HepG2 (cell line): ENCODE data around the gene GALNT9. TPM values are rescaled to one million over a fixed set of nuclear protein-coding genes. Genes with fewer than 3 reads are reported as not detected.

Experiments used
- ATAC-seq: fragments of 200-7000 bp; cut with Tn5 transposase; 3 replicates; pipeline ENCODE4 v1.9.1; 2020; ENCODE audit warnings: mild to moderate bottlenecking, moderate library complexity
- BruUV-seq: library from RNA; stranded (reverse); fragments of 400-500 nt; replicated peaks from 2 replicates; lab custom pipeline; 2021; lab: Mats Ljungman, UMichigan
- CTCF ChIA-PET: fragments of 300-600 bp; formaldehyde crosslinking; extraction: SDS; loops from one replicate; lab custom pipeline; 2021; ENCODE audit warnings: low total read pairs, inconsistent platforms, low intra/inter-chr PET ratio; lab: Yijun Ruan, JAX
- POLR2A ChIA-PET: fragments of 350-600 bp; sonication (Branson Sonifier 250); formaldehyde crosslinking; loops from one replicate; lab custom pipeline; 2020; ENCODE audit warnings: antibody characterized with exemption, inconsistent platforms; lab: Yijun Ruan, JAX
- DNase-seq: peaks from one replicate; pipeline ENCODE4 v3.0.0-alpha.2; 2015; ENCODE audit warnings: low spot score
- FAIRE-seq: peaks from 3 replicates; lab custom pipeline; 2011; peaks lifted over from hg19 to GRCh38; lab: Jason Lieb, UNC
- H2AFZ ChIP-seq: one replicate; pipeline ENCODE4 v1.6.1; 2011; ENCODE audit warnings: low read length, inconsistent platforms
- H3K27ac ChIP-seq: fragments of 300-600 bp; 3 replicates; pipeline ENCODE4 v1.8.0; 2011; ENCODE audit warnings: mixed run types, mild to moderate bottlenecking, mixed read lengths, low read length, inconsistent platforms; ENCODE audit not compliant: insufficient read depth; ENCODE audit errors: extremely low read length
- H3K27me3 ChIP-seq, 2 experiments: fragments of 200-600 bp in 1 of 2; 2 replicates in 1 of 2; 3 replicates in 1 of 2; pipeline versions ENCODE4 v1.6.0 to v1.8.0; 2011; ENCODE audit warnings: low read length in 2 of 2, mild to moderate bottlenecking in 2 of 2, moderate library complexity in 2 of 2, inconsistent platforms in 1 of 2; ENCODE audit not compliant: insufficient read depth in 2 of 2, control insufficient read depth in 1 of 2
- H3K36me3 ChIP-seq, 2 experiments: fragments of 200-600 bp in 1 of 2; replicated peaks in 1 of 2; 2 replicates in 1 of 2; 3 replicates in 1 of 2; pipeline versions ENCODE4 v1.5.1 to v1.8.0; 2011; ENCODE audit warnings: low read length in 2 of 2, inconsistent platforms in 1 of 2; ENCODE audit not compliant: insufficient read depth in 2 of 2, control insufficient read depth in 1 of 2
- H3K4me1 ChIP-seq: 2 replicates; pipeline ENCODE4 v1.5.1; 2012; ENCODE audit warnings: low read length, inconsistent platforms; ENCODE audit not compliant: insufficient read depth
- H3K4me2 ChIP-seq: 2 replicates; pipeline ENCODE4 v1.6.0; 2011; ENCODE audit warnings: low read depth, low read length, inconsistent platforms
- H3K4me3 ChIP-seq, 3 experiments: fragments of 200-600 bp in 1 of 3; sonication (generic), shearing (Covaris generic) in 1 of 3; replicated peaks in 1 of 3; 2 replicates each; pipeline ENCODE4 v1.5.1; 2011 to 2016; ENCODE audit warnings: low read length in 3 of 3, inconsistent platforms in 2 of 3, low read depth in 2 of 3, mild to moderate bottlenecking in 2 of 3, control low read depth in 1 of 3, mixed read lengths in 1 of 3; ENCODE audit not compliant: insufficient read depth in 1 of 3
- H3K79me2 ChIP-seq: one replicate; pipeline ENCODE4 v1.6.1; 2011; ENCODE audit warnings: low read length, inconsistent platforms; ENCODE audit not compliant: insufficient read depth
- H3K9ac ChIP-seq: 2 replicates; pipeline ENCODE4 v1.6.0; 2011; ENCODE audit warnings: mild to moderate bottlenecking, low read depth, low read length, inconsistent platforms; ENCODE audit not compliant: insufficient read depth
- H3K9me3 ChIP-seq: 2 replicates; pipeline ENCODE4 v1.5.1; 2012; ENCODE audit warnings: mild to moderate bottlenecking, low read length
- H4K20me1 ChIP-seq: 2 replicates; pipeline ENCODE4 v1.6.0; 2011; ENCODE audit warnings: inconsistent platforms, mild to moderate bottlenecking, low read length, moderate library complexity; ENCODE audit not compliant: insufficient read depth
- FOXP1 ChIP-seq, 2 experiments: fragments of 450-650 bp in 1 of 2; IDR thresholded peaks; 2 replicates each; pipeline ENCODE4 v1.6.1; 2017 to 2018; ENCODE audit warnings: antibody characterized with exemption in 1 of 2
- ZBTB33 ChIP-seq: sonication (generic); formaldehyde crosslinking; IDR thresholded peaks from 2 replicates; pipeline ENCODE4 v1.4.0; 2020; ENCODE audit warnings: missing genetic modification reagents
- ZNF180 ChIP-seq: sonication (generic); formaldehyde crosslinking; IDR thresholded peaks from 2 replicates; pipeline ENCODE4 v1.4.0; 2020; ENCODE audit warnings: low read depth, missing genetic modification reagents, borderline replicate concordance
- ZNF431 ChIP-seq: sonication (generic); formaldehyde crosslinking; IDR thresholded peaks from 2 replicates; pipeline ENCODE4 v1.9.0; 2022; ENCODE audit warnings: missing genetic modification reagents, low read depth, mild to moderate bottlenecking, borderline replicate concordance
- ZNF746 ChIP-seq: sonication (generic); formaldehyde crosslinking; IDR thresholded peaks from 2 replicates; pipeline ENCODE4 v1.8.0; 2022; ENCODE audit warnings: mild to moderate bottlenecking, missing genetic modification reagents
- WGBS: methylation state at CpG from one replicate; pipeline ENCODE4 v1.1.6; 2017; ENCODE audit warnings: low lambda C conversion rate; 5-methylcytosine and 5-hydroxymethylcytosine counted together
- in situ Hi-C: cut with HindIII; loops from 2 replicates; pipeline ENCODE4 v1.10.0; 2017; ENCODE audit warnings: low pct_unique_long_range_greater_than_20kb; ENCODE audit not compliant: extremely low pct_ligation_motif_present
- intact Hi-C: fragments of 100-400 bp; cut with micrococcal nuclease; formaldehyde crosslinking; loops from one replicate; pipeline ENCODE4 v1.10.0; 2022; ENCODE audit not compliant: unreplicated experiment
- polyA plus RNA-seq, 8 experiments: library from polyadenylated mRNA; depleted of rRNA in 3 of 8; stranded (reverse) in 7 of 8; unstranded in 1 of 8; fragments of >200 nt; fragmentation: Illumina TruSeq in 4 of 8; extraction: Trizol in 4 of 8; gene quantifications; 2 replicates each; pipeline versions ENCODE4 v1.2.1 to v1.2.3, GENCODE V29; 2011 to 2016; ENCODE audit warnings: low read depth in 4 of 8, missing spikeins in 1 of 8, mixed read lengths in 1 of 8; ENCODE audit not compliant: insufficient read depth in 1 of 8
- total RNA-seq, 5 experiments: library from RNA; depleted of rRNA; stranded (reverse); fragments of >200 nt; fragmentation: Illumina TruSeq; extraction: Trizol; gene quantifications; 2 replicates each; pipeline ENCODE4 v1.2.3, GENCODE V29; 2016; ENCODE audit warnings: low read depth in 1 of 5

The GALNT9 gene
- total and polyA plus RNA-seq, 2 of the 13 experiments (the other 11 are each of a cell fraction or from before 2014, with no cell fraction given) = 0.04 TPM; not detected in 1

- ChIA-PET POLR2A (no interaction called here), CTCF (no interaction called here)
- H3K9ac ChIP-seq = no peak overlapping the region
- 51% methylated on average over 10 of the region's 10 CpGs for WGBS
- no TSS peak for BruUV-seq
- ATAC-seq = no peak
- H3K4me2 ChIP-seq = no peak overlapping the region
- H3K27ac ChIP-seq = no peak overlapping the region
- intact Hi-C loops (no loop called here), in situ Hi-C loops (no loop called here)
- H3K9me3 ChIP-seq = peaks cover 8% of the 10 kb centered on the region; the same call in 1 of the 2 replicates
- TF ChIP-seq ZNF746 (CRISPR knock-in tag) (no peak), ZNF431 (CRISPR knock-in tag) (no peak), ZNF180 (no peak), FOXP1 (IDR thresholded peaks at IDR 0.05) (no peak), FOXP1 (CRISPR knock-in tag; IDR thresholded peaks at IDR 0.05) (no peak), ZBTB33 (CRISPR knock-in tag) (no peak)
- DNase-seq = no peak
- no peak for FAIRE-seq
- H3K79me2 ChIP-seq = no peaks in the 10 kb centered on the region
- H2AFZ ChIP-seq = no peak overlapping the region
- H3K27me3 ChIP-seq = peaks cover 5 to 58% of the 10 kb centered on the region in 2 experiments; a peak in 4 of 5 replicates
- H3K36me3 ChIP-seq = no peaks in the 10 kb centered on the region
- H4K20me1 ChIP-seq = no peaks in the 10 kb centered on the region
- no peak overlapping the region for H3K4me3 ChIP-seq
- H3K4me1 ChIP-seq = no peaks in the 10 kb centered on the region
These were observed 22.6 kb downstream of the GALNT9 start for GRCh38 chr12:132306885-132307191.
